ENCODE measurements around the gene CADM2. TPM values are rescaled to one million over a fixed set of nuclear protein-coding genes. Genes with fewer than 3 reads are reported as not detected.

The CADM2 gene
- total and polyA plus RNA-seq, 12 donors: 0.10 to 12.6 (median 2.2) TPM

- Histone ChIP-seq H3K27ac (no peak overlapping the region), H3K27me3 (no peaks in the 10 kb centered on the region), H3K4me1 (replicated peaks in 1 of 2) (no peaks in the 10 kb centered on the region), H3K36me3 (replicated peaks in 1 of 2) (no peaks in the 10 kb centered on the region), H3K9me3 (replicated peaks in 1 of 3) (no peaks in the 10 kb centered on the region), H3K4me3 (no peak overlapping the region)
- 57 to 77% (median 75%) methylated on average over 5 of the region's 5 CpGs for WGBS, 4 donors
- intact Hi-C loops (cut with DNase I): no loop called here
- no peak for DNase-seq
- TF ChIP-seq POLR2A (IDR thresholded peaks at IDR 0.05) (no peak), CTCF (IDR thresholded peaks at IDR 0.05) (no peak)
Observed at GRCh38 chr3:85572978-85573377, 614.2 kb downstream of the CADM2 start.

GRCh38 chr3:85574006-85574705, 615.4 kb downstream of the CADM2 start:
- no peak for TF ChIP-seq CTCF (IDR thresholded peaks at IDR 0.05)
- no peak for TF ChIP-seq POLR2A (IDR thresholded peaks at IDR 0.05)
- Histone ChIP-seq H3K4me1 (replicated peaks in 1 of 2) (no peaks in the 10 kb centered on the region), H3K27me3 (no peaks in the 10 kb centered on the region), H3K9me3 (replicated peaks in 1 of 3) (no peaks in the 10 kb centered on the region), H3K36me3 (replicated peaks in 1 of 2) (no peaks in the 10 kb centered on the region), H3K4me3 (no peak overlapping the region), H3K27ac (no peak overlapping the region)
- intact Hi-C loops (cut with DNase I): no loop called here
- 53 to 74% (median 68%) methylated on average over 2 of the region's 2 CpGs for WGBS, 4 donors
- DNase-seq: no peak

- Histone ChIP-seq H3K27me3 (no peaks in the 10 kb centered on the region), H3K4me3 (no peak overlapping the region), H3K4me1 (replicated peaks in 1 of 2) (no peaks in the 10 kb centered on the region), H3K36me3 (replicated peaks in 1 of 2) (no peaks in the 10 kb centered on the region), H3K9me3 (replicated peaks in 1 of 3) (no peaks in the 10 kb centered on the region), H3K27ac (no peak overlapping the region)
- intact Hi-C loops (cut with DNase I): loop anchor here in 1 of 2 donors (5.0 kb wide), 1 partner anchor 1029 kb away; no protein-coding TSS in a partner anchor
- TF ChIP-seq CTCF (IDR thresholded peaks at IDR 0.05) (peak; percentile 54 to 86 (median 70)), POLR2A (IDR thresholded peaks at IDR 0.05) (no peak)
- WGBS, 4 donors: 10 to 14% (median 12%) methylated on average over 4 of the region's 4 CpGs
- DNase-seq: peak; percentile 30 to 90 (median 68)
Observed at GRCh38 chr3:85576091-85576690, 617.4 kb downstream of the CADM2 start.

GRCh38 chr3:85576697-85577200, 618.0 kb downstream of the CADM2 start:
- H3K27ac ChIP-seq: no peak overlapping the region
- WGBS, 4 donors: 61 to 76% (median 74%) methylated on average over 4 of the region's 4 CpGs
- H3K36me3 ChIP-seq (replicated peaks in 1 of 2): no peaks in the 10 kb centered on the region
- no peaks in the 10 kb centered on the region for H3K4me1 ChIP-seq (replicated peaks in 1 of 2)
- TF ChIP-seq CTCF (IDR thresholded peaks at IDR 0.05) (no peak), POLR2A (IDR thresholded peaks at IDR 0.05) (no peak)
- intact Hi-C loops (cut with DNase I): loop anchor here in 1 of 2 donors (5.0 kb wide), 1 partner anchor 1029 kb away; no protein-coding TSS in a partner anchor
- no peak overlapping the region for H3K4me3 ChIP-seq
- no peak for DNase-seq
- no peaks in the 10 kb centered on the region for H3K27me3 ChIP-seq
- no peaks in the 10 kb centered on the region for H3K9me3 ChIP-seq (replicated peaks in 1 of 3)

All from adrenal gland (tissue), 12 donors.